DND-41 (cell line): ENCODE results near the gene C11orf68.

ENCODE experiments used
- ATAC-seq: fragments of 200-7000 bp; cut with Tn5 transposase; 3 replicates; pipeline ENCODE4 v1.9.1; 2021; ENCODE audit warnings: low read depth; ENCODE audit not compliant: insufficient read depth
- DNase-seq: peaks from one replicate; pipeline ENCODE4 v3.0.0-alpha.2; 2020
- H2AFZ ChIP-seq: 2 replicates; pipeline ENCODE4 v1.6.0; 2012; ENCODE audit warnings: low read depth, low read length
- H3K27ac ChIP-seq: 2 replicates; pipeline ENCODE4 v1.5.1; 2012; ENCODE audit warnings: low read length, inconsistent platforms
- H3K27me3 ChIP-seq: fragments of 200-600 bp; sonication (generic); 2 replicates; pipeline ENCODE4 v1.6.0; 2012; ENCODE audit warnings: low read length, mild to moderate bottlenecking, inconsistent platforms; ENCODE audit not compliant: insufficient read depth, poor library complexity
- H3K36me3 ChIP-seq: 2 replicates; pipeline ENCODE4 v1.5.1; 2012; ENCODE audit warnings: low read length, inconsistent platforms; ENCODE audit not compliant: insufficient read depth
- H3K4me1 ChIP-seq: 2 replicates; pipeline ENCODE4 v1.5.1; 2012; ENCODE audit warnings: mild to moderate bottlenecking, low read length; ENCODE audit not compliant: insufficient read depth
- H3K4me2 ChIP-seq: 2 replicates; pipeline ENCODE4 v1.6.0; 2012; ENCODE audit warnings: mild to moderate bottlenecking, moderate library complexity, low read length, inconsistent platforms; ENCODE audit not compliant: insufficient read depth
- H3K4me3 ChIP-seq, 2 experiments: fragments of 200-600 bp in 1 of 2; shearing (Covaris generic) in 1 of 2; 2 replicates each; pipeline ENCODE4 v1.5.1; 2012 to 2016; ENCODE audit warnings: inconsistent platforms in 2 of 2, low read length in 2 of 2, mild to moderate bottlenecking in 2 of 2, low read depth in 1 of 2, moderate library complexity in 1 of 2
- H3K79me2 ChIP-seq: 2 replicates; pipeline ENCODE4 v1.6.0; 2012; ENCODE audit warnings: low read length, inconsistent platforms; ENCODE audit not compliant: insufficient read depth
- H3K9ac ChIP-seq: 2 replicates; pipeline ENCODE4 v1.6.0; 2012; ENCODE audit warnings: low read depth, mild to moderate bottlenecking, inconsistent platforms, low read length, moderate library complexity
- H3K9me3 ChIP-seq: 2 replicates; pipeline ENCODE4 v1.5.1; 2012; ENCODE audit warnings: low read length, moderate library complexity, mild to moderate bottlenecking, inconsistent platforms; ENCODE audit not compliant: insufficient read depth, severe bottlenecking
- H4K20me1 ChIP-seq: 2 replicates; pipeline ENCODE4 v1.6.0; 2012; ENCODE audit warnings: low read length; ENCODE audit not compliant: insufficient read depth
- CTCF ChIP-seq: IDR thresholded peaks from 2 replicates; pipeline ENCODE4 v1.5.1; 2012; ENCODE audit warnings: borderline replicate concordance, low read length, moderate library complexity, mild to moderate bottlenecking; ENCODE audit not compliant: poor library complexity, severe bottlenecking; ENCODE audit errors: extremely low read depth
- EZH2 ChIP-seq: IDR thresholded peaks from 3 replicates; pipeline ENCODE4 v1.6.1; 2012; ENCODE audit warnings: borderline replicate concordance, low read depth, mild to moderate bottlenecking, moderate library complexity, low read length, inconsistent platforms; ENCODE audit not compliant: severe bottlenecking

Gene C11orf68

GRCh38 chr11:65947603-65948125, 28.8 kb upstream of the C11orf68 start:
- Histone ChIP-seq H3K27ac (no peak overlapping the region), H4K20me1 (no peaks in the 10 kb centered on the region), H3K79me2 (no peaks in the 10 kb centered on the region), H3K27me3 (no peaks in the 10 kb centered on the region), H3K4me1 (no peaks in the 10 kb centered on the region), H3K4me2 (no peak overlapping the region), H2AFZ (no peak overlapping the region), H3K36me3 (no peaks in the 10 kb centered on the region), H3K9me3 (no peaks in the 10 kb centered on the region), H3K4me3 (no peak overlapping the region), H3K9ac (no peak overlapping the region)
- ATAC-seq (no peak), DNase-seq (no peak)
- no peak for TF ChIP-seq CTCF
- no peak for TF ChIP-seq EZH2

- no peaks in the 10 kb centered on the region for H3K9me3 ChIP-seq
- no peak overlapping the region for H3K9ac ChIP-seq
Measured at GRCh38 chr11:65947133-65947532, 28.3 kb upstream of the C11orf68 start.

GRCh38 chr11:65946655-65947054, 27.8 kb upstream of the C11orf68 start:
- Histone ChIP-seq H3K9me3 (no peaks in the 10 kb centered on the region), H3K27ac (no peak overlapping the region), H2AFZ (no peak overlapping the region), H3K36me3 (no peaks in the 10 kb centered on the region), H3K27me3 (no peaks in the 10 kb centered on the region), H3K9ac (no peak overlapping the region), H4K20me1 (no peaks in the 10 kb centered on the region), H3K4me2 (no peak overlapping the region), H3K4me1 (no peaks in the 10 kb centered on the region), H3K4me3 (no peak overlapping the region), H3K79me2 (no peaks in the 10 kb centered on the region)
- ATAC-seq (no peak), DNase-seq (no peak)
- TF ChIP-seq CTCF, result no peak
- TF ChIP-seq EZH2, result no peak

More at GRCh38 chr11:65947133-65947532, 28.3 kb upstream of the C11orf68 start:
- no peaks in the 10 kb centered on the region for H3K27me3 ChIP-seq
- no peak for DNase-seq
- H3K27ac ChIP-seq, result no peak overlapping the region
- no peak overlapping the region for H3K4me2 ChIP-seq
- no peak overlapping the region for H3K4me3 ChIP-seq
- TF ChIP-seq EZH2 (no peak), CTCF (no peak)
- H3K4me1 ChIP-seq, result no peaks in the 10 kb centered on the region
- no peak overlapping the region for H2AFZ ChIP-seq
- no peaks in the 10 kb centered on the region for H4K20me1 ChIP-seq
- no peaks in the 10 kb centered on the region for H3K36me3 ChIP-seq
- ATAC-seq, result no peak
- no peaks in the 10 kb centered on the region for H3K79me2 ChIP-seq
